Transverse colon (tissue), 4 donors: ENCODE results near the gene KIR2DL3. TPM values are rescaled to one million over a fixed set of nuclear protein-coding genes. Genes with fewer than 3 reads are reported as not detected.
"Not testable (repeated sequence)": the region's sequence is repeated elsewhere in the genome, so short reads cannot be mapped to it uniquely, and the experiment has no call there.

ENCODE experiments used
- DNase-seq: peaks from one replicate; pipeline ENCODE4 v3.0.0-alpha.2; 2019
- H3K27ac ChIP-seq, 4 donors: fragments of 200-600 bp; sonication (generic); 2 replicates each; pipeline ENCODE4 v1.5.1; 2016 to 2018; ENCODE audit warnings: inconsistent platforms in 4 of 4
- H3K27me3 ChIP-seq: fragments of 200-600 bp; sonication (generic); 2 replicates; pipeline ENCODE4 v1.5.1; 2017; ENCODE audit warnings: inconsistent platforms
- H3K36me3 ChIP-seq, 4 donors: fragments of 200-600 bp; sonication (generic); 2 replicates each; pipeline ENCODE4 v1.5.1; 2017 to 2019; ENCODE audit warnings: inconsistent platforms in 4 of 4
- H3K4me1 ChIP-seq, 4 donors: fragments of 200-600 bp; sonication (generic); 2 replicates each; pipeline ENCODE4 v1.5.1; 2017 to 2020; ENCODE audit warnings: inconsistent platforms in 4 of 4
- H3K4me3 ChIP-seq, 4 donors: fragments of 200-600 bp; sonication (generic); 1 replicate in 1 of 4; 2 replicates in 3 of 4; pipeline versions ENCODE4 v1.5.1 to v1.6.1; 2017 to 2019; ENCODE audit warnings: inconsistent platforms in 4 of 4
- H3K9me3 ChIP-seq, 2 donors: fragments of 200-600 bp; sonication (generic); 2 replicates each; pipeline ENCODE4 v1.5.1; 2017 to 2019; ENCODE audit warnings: inconsistent platforms in 2 of 2
- EP300 ChIP-seq: sonication (generic); formaldehyde crosslinking; IDR thresholded peaks from one replicate; pipeline ENCODE4 v1.6.1; 2017; ENCODE audit warnings: antibody characterized with exemption, low read depth
- POLR2A ChIP-seq: fragments of 450-650 bp; IDR thresholded peaks from one replicate; pipeline ENCODE4 v1.6.1; 2016; ENCODE audit warnings: antibody characterized with exemption, mild to moderate bottlenecking, moderate library complexity
- POLR2AphosphoS5 ChIP-seq, 3 donors: sonication (generic); formaldehyde crosslinking; IDR thresholded peaks; one replicate each; pipeline ENCODE4 v1.6.1; 2016; ENCODE audit warnings: antibody characterized with exemption in 3 of 3
- WGBS, 2 donors: methylation state at CpG; one replicate each; pipeline ENCODE4 v1.1.5; 2018; ENCODE audit warnings: low coverage in 1 of 2; 5-methylcytosine and 5-hydroxymethylcytosine counted together
- in situ Hi-C, 4 donors: fragments of 200-750 bp; cut with MboI; loops; one replicate each; pipeline versions ENCODE4 v1.15.0 to v1.15.1; 2017; ENCODE audit warnings: low sequenced_read_pairs in 3 of 4, low pct_ligation_motif_present in 1 of 4, low pct_unique_long_range_greater_than_20kb in 1 of 4
- intact Hi-C: fragments of 100-400 bp; cut with DNase I; formaldehyde crosslinking; loops from one replicate; pipeline ENCODE4 v1.15.1; 2023; ENCODE audit warnings: low total_unique reads
- total RNA-seq, 4 donors: library from RNA; depleted of rRNA; stranded (reverse); fragments of >200 nt; gene quantifications; one replicate each; pipeline ENCODE4 v1.1.0, GENCODE V29; 2016
- TF ChIP-seq, protein P1 (sequence below), 5 experiments: fragments of 200-600 bp in 3 of 5; fragments of 450-650 bp in 2 of 5; sonication (generic) in 3 of 5; IDR thresholded peaks; 1 replicate in 2 of 5; 2 replicates in 3 of 5; pipeline ENCODE4 v1.5.1; 2016 to 2017; ENCODE audit warnings: antibody characterized with exemption in 5 of 5, inconsistent platforms in 3 of 5, mild to moderate bottlenecking in 2 of 5, moderate library complexity in 1 of 5

The KIR2DL3 gene
- total RNA-seq, 4 donors from 2014 or later, result 0.55 TPM; not detected in 3

DNA sequence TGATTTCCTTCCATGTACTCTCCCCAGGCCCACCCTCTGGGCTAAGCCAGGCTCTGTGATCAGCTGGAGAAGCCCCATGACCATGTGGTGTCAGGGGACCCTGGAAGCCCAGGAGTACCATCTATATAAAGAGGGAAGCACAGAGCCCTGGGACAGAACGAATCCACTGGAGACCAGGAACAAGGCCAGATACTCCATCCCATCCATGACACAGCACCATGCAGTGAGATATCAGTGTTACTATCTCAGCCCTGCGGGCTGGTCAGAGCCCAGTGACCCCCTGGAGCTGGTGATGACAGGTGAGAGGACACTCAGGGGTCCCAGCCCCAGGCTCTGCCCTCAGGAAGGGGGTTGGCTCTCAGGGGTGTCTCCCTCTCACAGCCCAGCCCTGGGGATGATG, 41.5 kb upstream of the KIR2DL3 start:
- H3K27me3 ChIP-seq, result no peaks in the 10 kb centered on the region
- 14% methylated on average over 2 of the region's 2 CpGs; no CpG with 5 or more reads in 1 of the 2 donors for WGBS, 2 donors
- intact Hi-C loops, result no loop called here
- no peak for DNase-seq
- in situ Hi-C loops, result no loop called here
- H3K9me3 ChIP-seq, result no peaks in the 10 kb centered on the region
- no peaks in the 10 kb centered on the region for H3K4me1 ChIP-seq
- no peaks in the 10 kb centered on the region for H3K36me3 ChIP-seq
- TF ChIP-seq, protein P1, sequence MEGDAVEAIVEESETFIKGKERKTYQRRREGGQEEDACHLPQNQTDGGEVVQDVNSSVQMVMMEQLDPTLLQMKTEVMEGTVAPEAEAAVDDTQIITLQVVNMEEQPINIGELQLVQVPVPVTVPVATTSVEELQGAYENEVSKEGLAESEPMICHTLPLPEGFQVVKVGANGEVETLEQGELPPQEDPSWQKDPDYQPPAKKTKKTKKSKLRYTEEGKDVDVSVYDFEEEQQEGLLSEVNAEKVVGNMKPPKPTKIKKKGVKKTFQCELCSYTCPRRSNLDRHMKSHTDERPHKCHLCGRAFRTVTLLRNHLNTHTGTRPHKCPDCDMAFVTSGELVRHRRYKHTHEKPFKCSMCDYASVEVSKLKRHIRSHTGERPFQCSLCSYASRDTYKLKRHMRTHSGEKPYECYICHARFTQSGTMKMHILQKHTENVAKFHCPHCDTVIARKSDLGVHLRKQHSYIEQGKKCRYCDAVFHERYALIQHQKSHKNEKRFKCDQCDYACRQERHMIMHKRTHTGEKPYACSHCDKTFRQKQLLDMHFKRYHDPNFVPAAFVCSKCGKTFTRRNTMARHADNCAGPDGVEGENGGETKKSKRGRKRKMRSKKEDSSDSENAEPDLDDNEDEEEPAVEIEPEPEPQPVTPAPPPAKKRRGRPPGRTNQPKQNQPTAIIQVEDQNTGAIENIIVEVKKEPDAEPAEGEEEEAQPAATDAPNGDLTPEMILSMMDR (IDR thresholded peaks at IDR 0.05), result no peak
- TF ChIP-seq POLR2AphosphoS5 (IDR thresholded peaks at IDR 0.05), result no peak
- TF ChIP-seq POLR2A, result no peak
- no peak for TF ChIP-seq EP300
- no peak overlapping the region for H3K27ac ChIP-seq
- no peak overlapping the region for H3K4me3 ChIP-seq

DNA sequence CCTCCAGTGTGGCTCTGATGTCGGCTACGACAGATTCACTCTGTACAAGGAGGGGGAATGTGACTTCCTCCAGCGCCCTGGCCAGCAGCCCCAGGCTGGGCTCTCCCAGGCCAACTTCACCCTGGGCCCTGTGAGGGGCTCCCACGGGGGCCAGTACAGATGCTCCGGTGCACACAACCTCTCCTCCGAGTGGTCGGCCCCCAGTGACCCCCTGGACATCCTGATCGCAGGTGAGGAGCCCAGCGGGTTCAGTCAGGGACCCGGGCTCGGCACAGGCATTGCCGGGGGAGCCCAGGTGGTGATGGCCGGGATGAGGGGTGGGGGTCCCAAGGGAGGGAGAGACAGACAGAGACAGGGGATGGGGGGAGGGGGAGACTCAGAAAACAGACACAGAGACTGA, 40.6 kb upstream of the KIR2DL3 start:
- H3K36me3 ChIP-seq, DNase-seq, intact Hi-C loops, H3K4me1 ChIP-seq, H3K9me3 ChIP-seq, H3K4me3 ChIP-seq, H3K27me3 ChIP-seq, H3K27ac ChIP-seq, in situ Hi-C loops: not testable (repeated sequence)
- WGBS, 2 donors, result 70% methylated on average over 9 of the region's 13 CpGs; no CpG with 5 or more reads in 1 of the 2 donors

DNA sequence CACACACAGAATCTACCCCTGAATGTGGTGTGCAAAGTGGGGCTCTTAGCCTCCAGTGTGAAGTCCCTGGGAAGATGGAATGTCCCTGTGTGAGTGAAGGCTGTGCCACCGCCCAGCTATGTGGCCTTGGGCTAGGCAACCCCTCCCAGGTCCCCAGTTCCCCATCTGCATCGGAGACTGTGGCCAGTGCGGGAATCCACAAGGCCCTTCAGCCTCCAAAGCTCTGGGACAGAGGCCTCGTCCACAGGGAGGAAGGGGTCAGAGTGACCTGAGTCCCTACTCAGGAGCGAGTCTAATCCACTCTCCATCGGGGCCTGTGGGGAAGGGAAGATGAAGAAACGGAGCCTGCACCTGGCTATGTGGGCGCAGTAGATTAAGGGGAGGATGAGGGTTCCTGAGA, 33.4 kb upstream of the KIR2DL3 start:
- in situ Hi-C loops, result no loop called here
- no peak for DNase-seq
- WGBS, 2 donors, result 71% methylated on average over 8 of the region's 8 CpGs; no CpG with 5 or more reads in 1 of the 2 donors
- Histone ChIP-seq H3K9me3 (no peaks in the 10 kb centered on the region), H3K4me1 (no peaks in the 10 kb centered on the region), H3K27me3 (no peaks in the 10 kb centered on the region), H3K27ac (no peak overlapping the region), H3K36me3 (no peaks in the 10 kb centered on the region), H3K4me3 (no peak overlapping the region)
- TF ChIP-seq POLR2AphosphoS5 (IDR thresholded peaks at IDR 0.05) (no peak), EP300 (no peak), POLR2A (no peak)
- TF ChIP-seq, protein P1 (IDR thresholded peaks at IDR 0.05), result no peak
- intact Hi-C loops, result no loop called here

DNA sequence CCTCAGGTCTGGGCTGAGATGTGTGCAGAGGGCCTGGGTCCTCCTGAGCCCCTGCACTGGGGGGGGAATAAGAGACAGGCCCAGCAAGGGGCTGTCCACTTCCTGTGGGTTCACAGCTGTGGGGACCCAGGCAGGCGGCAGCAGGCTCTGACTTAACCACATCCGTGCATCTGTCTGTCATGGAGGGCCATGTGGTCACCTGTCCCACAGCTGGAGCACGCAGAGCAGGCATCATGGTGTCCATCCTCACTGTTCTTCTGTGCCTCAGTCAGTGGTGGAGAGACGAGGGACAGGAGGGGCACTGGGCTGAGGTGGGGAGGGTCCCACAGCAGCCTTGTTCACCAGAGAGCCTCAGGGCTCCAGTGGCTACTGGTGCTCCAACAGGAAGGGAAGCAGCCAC, 30.4 kb upstream of the KIR2DL3 start:
- no peak overlapping the region for H3K27ac ChIP-seq
- no peaks in the 10 kb centered on the region for H3K4me1 ChIP-seq
- H3K36me3 ChIP-seq, result no peaks in the 10 kb centered on the region
- WGBS, 2 donors, result 65% methylated on average over 4 of the region's 4 CpGs; no CpG with 5 or more reads in 1 of the 2 donors
- in situ Hi-C loops (no loop called here), intact Hi-C loops (no loop called here)
- no peaks in the 10 kb centered on the region for H3K9me3 ChIP-seq
- peak; percentile 17 for DNase-seq
- H3K4me3 ChIP-seq, result no peak overlapping the region
- TF ChIP-seq EP300 (no peak), POLR2A (no peak), POLR2AphosphoS5 (IDR thresholded peaks at IDR 0.05) (no peak)
- TF ChIP-seq, protein P1 (IDR thresholded peaks at IDR 0.05), result no peak
- no peaks in the 10 kb centered on the region for H3K27me3 ChIP-seq

DNA sequence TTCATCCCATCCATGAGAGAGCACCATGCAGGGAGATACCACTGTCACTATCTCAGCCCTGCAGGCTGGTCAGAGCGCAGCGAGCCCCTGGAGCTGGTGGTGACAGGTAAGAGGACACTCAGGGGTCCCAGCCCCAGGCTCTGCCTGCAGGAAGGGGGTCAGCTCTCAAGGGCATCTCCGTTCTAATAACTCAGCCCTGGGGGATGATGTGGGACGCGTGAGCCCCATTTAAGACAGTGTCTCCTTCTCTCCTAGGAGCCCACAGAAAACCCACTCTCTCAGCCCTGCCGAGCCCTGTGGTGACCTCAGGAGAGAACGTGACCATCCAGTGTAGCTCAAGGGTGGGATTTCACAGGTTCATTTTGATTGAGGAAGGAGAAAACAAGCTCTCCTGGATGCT, 29.5 kb upstream of the KIR2DL3 start:
- 90% methylated on average over 7 of the region's 7 CpGs; no CpG with 5 or more reads in 1 of the 2 donors for WGBS, 2 donors
- TF ChIP-seq POLR2AphosphoS5 (IDR thresholded peaks at IDR 0.05) (no peak), POLR2A (no peak), EP300 (no peak)
- TF ChIP-seq, protein P1 (IDR thresholded peaks at IDR 0.05), result no peak
- no peak overlapping the region for H3K4me3 ChIP-seq
- H3K9me3 ChIP-seq, result no peaks in the 10 kb centered on the region
- in situ Hi-C loops (no loop called here), intact Hi-C loops (no loop called here)
- H3K36me3 ChIP-seq, result no peaks in the 10 kb centered on the region
- DNase-seq, result no peak
- no peaks in the 10 kb centered on the region for H3K4me1 ChIP-seq
- no peak overlapping the region for H3K27ac ChIP-seq
- no peaks in the 10 kb centered on the region for H3K27me3 ChIP-seq
